Neural cell (in vitro differentiated cells): Measurements from ENCODE around the gene EFCAB12.

Source experiments
- EP300 ChIP-seq: fragments of 450-650 bp; conservative IDR thresholded peaks from 2 replicates; pipeline ENCODE4 v1.6.1; 2014; ENCODE audit warnings: antibody characterized with exemption, mild to moderate bottlenecking, moderate library complexity; ENCODE audit not compliant: poor library complexity, severe bottlenecking
- EZH2 ChIP-seq: fragments of 200-600, 300-800 bp; shearing (Covaris generic), sonication (generic); IDR thresholded peaks from 2 replicates; pipeline ENCODE4 v1.6.1; 2014; ENCODE audit warnings: antibody characterized with exemption, low read length, borderline replicate concordance, mild to moderate bottlenecking; ENCODE audit not compliant: insufficient read depth, poor library complexity, severe bottlenecking
- MXI1 ChIP-seq: fragments of 450-650 bp; conservative IDR thresholded peaks from 2 replicates; pipeline ENCODE4 v1.6.1; 2014; ENCODE audit warnings: antibody characterized with exemption, mild to moderate bottlenecking; ENCODE audit not compliant: poor library complexity, severe bottlenecking
- POLR2AphosphoS5 ChIP-seq: IDR thresholded peaks from 2 replicates; pipeline ENCODE4 v1.6.1; 2012
- RAD21 ChIP-seq: fragments of 450-650 bp; conservative IDR thresholded peaks from 2 replicates; pipeline ENCODE4 v1.6.1; 2014; ENCODE audit warnings: antibody characterized with exemption, mild to moderate bottlenecking, moderate library complexity
- TAF1 ChIP-seq: IDR thresholded peaks from 2 replicates; pipeline ENCODE4 v1.6.1; 2012; ENCODE audit warnings: low read depth
- TF ChIP-seq, protein P1 (sequence below): fragments of 450-650 bp; IDR thresholded peaks from 2 replicates; pipeline ENCODE4 v1.5.1; 2014; ENCODE audit warnings: antibody characterized with exemption, mild to moderate bottlenecking, moderate library complexity; ENCODE audit not compliant: poor library complexity, severe bottlenecking
- TF ChIP-seq, protein P2 (sequence below): IDR thresholded peaks from 2 replicates; pipeline ENCODE4 v1.6.1; 2012; ENCODE audit warnings: borderline replicate concordance

DNA sequence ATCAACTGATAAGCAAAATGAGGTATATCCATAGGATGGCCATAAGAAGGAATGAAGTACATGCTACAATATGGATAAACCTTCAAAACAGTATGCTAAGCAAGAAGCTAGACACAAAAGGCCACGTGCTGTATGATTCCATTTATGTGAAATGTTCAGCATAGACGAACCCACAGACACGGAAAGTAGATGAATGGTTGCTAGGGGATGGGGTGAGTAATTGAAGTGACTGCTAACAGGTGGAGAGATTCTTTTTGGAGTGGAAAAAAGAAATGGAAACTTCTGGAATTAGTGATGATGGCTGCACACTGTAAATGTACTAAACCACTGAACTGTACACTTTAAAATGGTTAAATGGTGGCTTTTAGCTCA, 630 bp upstream of the EFCAB12 start:
- TF ChIP-seq, protein P1, sequence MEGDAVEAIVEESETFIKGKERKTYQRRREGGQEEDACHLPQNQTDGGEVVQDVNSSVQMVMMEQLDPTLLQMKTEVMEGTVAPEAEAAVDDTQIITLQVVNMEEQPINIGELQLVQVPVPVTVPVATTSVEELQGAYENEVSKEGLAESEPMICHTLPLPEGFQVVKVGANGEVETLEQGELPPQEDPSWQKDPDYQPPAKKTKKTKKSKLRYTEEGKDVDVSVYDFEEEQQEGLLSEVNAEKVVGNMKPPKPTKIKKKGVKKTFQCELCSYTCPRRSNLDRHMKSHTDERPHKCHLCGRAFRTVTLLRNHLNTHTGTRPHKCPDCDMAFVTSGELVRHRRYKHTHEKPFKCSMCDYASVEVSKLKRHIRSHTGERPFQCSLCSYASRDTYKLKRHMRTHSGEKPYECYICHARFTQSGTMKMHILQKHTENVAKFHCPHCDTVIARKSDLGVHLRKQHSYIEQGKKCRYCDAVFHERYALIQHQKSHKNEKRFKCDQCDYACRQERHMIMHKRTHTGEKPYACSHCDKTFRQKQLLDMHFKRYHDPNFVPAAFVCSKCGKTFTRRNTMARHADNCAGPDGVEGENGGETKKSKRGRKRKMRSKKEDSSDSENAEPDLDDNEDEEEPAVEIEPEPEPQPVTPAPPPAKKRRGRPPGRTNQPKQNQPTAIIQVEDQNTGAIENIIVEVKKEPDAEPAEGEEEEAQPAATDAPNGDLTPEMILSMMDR: no peak
- TF ChIP-seq MXI1 (no peak), EZH2 (no peak), POLR2AphosphoS5 (no peak), TAF1 (no peak), EP300 (no peak), RAD21 (no peak)
- TF ChIP-seq, protein P2, sequence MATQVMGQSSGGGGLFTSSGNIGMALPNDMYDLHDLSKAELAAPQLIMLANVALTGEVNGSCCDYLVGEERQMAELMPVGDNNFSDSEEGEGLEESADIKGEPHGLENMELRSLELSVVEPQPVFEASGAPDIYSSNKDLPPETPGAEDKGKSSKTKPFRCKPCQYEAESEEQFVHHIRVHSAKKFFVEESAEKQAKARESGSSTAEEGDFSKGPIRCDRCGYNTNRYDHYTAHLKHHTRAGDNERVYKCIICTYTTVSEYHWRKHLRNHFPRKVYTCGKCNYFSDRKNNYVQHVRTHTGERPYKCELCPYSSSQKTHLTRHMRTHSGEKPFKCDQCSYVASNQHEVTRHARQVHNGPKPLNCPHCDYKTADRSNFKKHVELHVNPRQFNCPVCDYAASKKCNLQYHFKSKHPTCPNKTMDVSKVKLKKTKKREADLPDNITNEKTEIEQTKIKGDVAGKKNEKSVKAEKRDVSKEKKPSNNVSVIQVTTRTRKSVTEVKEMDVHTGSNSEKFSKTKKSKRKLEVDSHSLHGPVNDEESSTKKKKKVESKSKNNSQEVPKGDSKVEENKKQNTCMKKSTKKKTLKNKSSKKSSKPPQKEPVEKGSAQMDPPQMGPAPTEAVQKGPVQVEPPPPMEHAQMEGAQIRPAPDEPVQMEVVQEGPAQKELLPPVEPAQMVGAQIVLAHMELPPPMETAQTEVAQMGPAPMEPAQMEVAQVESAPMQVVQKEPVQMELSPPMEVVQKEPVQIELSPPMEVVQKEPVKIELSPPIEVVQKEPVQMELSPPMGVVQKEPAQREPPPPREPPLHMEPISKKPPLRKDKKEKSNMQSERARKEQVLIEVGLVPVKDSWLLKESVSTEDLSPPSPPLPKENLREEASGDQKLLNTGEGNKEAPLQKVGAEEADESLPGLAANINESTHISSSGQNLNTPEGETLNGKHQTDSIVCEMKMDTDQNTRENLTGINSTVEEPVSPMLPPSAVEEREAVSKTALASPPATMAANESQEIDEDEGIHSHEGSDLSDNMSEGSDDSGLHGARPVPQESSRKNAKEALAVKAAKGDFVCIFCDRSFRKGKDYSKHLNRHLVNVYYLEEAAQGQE: no peak
